ENCODE data around the gene ALS2CL.

Gene ALS2CL

GRCh38 chr3:46664971-46665762, 28.3 kb downstream of the ALS2CL start:
- no peak for DNase-seq (ENCODE audit: low read depth in 2 of 2)

- no peak for DNase-seq (ENCODE audit: low read depth in 2 of 2)
These were observed 29.1 kb downstream of the ALS2CL start for GRCh38 chr3:46664188-46664970.

GRCh38 chr3:46663591-46664135, 29.8 kb downstream of the ALS2CL start:
- DNase-seq (ENCODE audit: low read depth in 2 of 2): no peak

DNA sequence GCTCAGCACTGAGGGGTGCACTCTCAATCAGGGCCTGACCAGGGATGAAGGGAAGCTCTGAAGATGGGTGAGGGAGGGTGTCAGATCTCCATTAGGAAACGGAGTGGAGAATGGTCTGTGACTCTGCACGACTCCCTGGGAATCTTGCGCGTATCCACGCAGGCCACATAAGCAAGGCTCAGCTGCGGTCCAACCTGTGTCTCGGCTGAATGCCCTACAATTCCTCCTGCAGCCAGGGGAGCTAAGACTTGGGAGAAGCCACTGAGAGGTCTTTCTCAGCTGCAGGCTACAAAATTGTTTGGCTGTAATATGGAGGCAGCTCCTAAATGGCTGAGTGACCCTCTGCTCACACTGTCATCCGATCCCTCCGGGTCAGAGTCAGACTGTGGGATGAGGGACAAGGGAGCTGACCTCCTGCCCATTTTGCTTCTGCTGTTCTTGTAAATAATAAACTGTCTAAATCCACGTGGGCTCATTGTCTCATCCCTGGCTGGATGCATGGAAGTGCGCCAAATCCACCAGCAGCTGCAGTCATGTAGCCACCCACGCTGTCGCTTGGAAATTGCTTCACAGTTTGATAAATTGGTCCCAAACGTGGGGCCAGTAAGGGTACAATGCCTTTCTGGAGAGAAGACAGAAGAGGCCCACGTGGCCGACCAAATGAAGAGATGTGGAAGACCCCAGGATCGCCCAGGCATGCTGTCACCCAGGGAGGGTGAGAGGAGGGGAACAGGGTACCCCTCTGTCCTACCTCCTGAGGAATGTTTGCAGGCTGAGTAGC, 30.5 kb downstream of the ALS2CL start:
- DNase-seq (ENCODE audit: low read depth in 2 of 2): no peak

DNA sequence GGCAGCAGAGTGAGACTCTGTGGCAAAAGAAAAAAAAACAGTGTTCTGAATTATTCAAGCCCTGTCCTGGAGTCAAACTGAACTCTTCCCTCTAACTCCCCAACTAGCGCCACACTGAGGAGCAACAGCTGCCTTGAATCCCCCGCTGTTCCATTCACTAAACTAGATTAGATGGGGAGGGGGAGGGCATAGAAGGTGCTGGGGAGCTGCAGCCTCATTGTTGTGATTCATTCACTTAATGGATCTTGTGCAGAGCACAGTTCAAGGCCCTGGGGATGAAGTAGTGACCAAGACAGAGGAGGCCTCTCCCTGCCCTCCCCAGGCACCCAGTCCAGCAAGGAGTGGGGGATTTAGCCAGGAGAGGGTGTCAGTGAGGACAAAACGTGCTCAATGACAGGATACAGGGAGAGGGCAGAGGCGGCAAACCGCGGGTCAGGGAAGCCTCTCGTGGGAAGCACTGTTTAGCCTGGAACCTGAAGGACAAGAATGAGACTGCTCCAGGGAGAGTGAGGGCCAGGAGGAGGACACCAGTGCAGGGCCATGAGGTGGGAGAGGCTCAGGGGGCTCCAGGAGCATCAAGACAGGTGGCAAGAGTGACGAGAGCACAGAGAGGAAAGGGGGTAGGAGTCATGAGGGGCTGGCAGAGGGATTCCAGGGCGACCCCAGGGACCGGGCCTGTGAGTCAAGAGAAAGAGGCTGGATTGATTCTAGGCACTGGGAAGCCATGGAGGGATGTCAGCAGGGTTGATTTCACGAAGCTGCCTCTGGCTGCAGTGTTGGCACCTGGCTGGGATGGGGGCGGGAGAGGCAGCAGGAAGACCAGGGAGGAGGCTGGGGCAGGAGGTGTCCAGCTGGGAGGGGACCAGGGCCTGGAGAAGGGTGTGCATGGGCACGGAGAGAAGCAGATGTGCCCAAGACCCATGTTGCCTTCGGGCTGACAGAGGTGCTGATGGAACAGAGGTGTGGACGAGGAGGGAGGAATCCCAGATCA, 31.4 kb downstream of the ALS2CL start:
- DNase-seq (ENCODE audit: low read depth in 2 of 2): no peak

DNA sequence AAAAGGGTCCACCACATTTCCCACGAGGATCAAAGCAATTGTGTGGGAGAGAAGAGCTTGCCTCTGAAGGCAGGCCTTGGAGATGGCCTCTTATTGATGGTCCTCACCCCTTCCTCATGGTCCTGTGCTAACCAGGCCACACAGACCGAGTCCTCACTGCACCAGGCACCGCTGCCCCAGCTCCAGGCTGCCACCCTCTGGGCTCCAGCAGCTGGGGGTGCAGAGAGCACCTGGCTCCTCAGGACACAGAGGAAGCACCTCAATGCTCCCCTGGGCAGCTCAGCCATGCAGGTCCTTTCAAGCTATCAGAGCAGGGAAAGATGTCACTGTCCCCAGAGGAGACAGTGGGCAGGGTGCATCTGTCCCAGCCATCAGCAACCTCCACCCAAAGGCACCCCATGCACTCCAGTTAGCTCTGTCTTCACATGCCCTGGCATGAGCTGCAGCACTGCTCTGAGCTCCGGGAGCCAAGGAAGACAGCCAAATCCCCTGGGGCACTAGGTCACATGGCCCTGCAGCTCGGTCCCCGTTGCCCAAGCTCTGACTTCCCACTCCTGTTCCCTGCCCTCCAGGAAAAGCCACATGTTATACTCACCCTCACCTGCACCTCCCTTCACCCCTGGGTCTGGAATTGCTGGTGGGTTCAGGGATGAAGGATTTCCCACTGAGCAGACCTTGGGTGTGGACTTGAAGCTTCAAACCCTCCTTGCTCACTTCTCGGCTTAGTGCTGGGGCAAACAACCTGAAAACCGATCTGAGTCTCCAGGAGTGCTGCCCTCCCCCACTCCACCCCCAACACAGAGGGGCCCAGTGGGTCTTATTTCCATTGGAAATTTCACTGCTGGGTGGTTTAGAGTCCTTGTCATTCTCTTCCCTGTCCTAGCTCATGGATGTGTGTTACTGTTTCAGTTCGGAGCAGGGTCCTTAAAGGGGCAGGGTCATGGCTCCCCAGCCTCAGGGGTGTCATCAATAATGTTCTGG, 32.6 kb downstream of the ALS2CL start:
- DNase-seq (ENCODE audit: low read depth in 2 of 2): no peak

GRCh38 chr3:46660003-46660402, 33.5 kb downstream of the ALS2CL start:
- no peak for DNase-seq (ENCODE audit: low read depth in 2 of 2)

GRCh38 chr3:46659285-46659684, 34.2 kb downstream of the ALS2CL start:
- DNase-seq (ENCODE audit: low read depth in 2 of 2): no peak

DNA sequence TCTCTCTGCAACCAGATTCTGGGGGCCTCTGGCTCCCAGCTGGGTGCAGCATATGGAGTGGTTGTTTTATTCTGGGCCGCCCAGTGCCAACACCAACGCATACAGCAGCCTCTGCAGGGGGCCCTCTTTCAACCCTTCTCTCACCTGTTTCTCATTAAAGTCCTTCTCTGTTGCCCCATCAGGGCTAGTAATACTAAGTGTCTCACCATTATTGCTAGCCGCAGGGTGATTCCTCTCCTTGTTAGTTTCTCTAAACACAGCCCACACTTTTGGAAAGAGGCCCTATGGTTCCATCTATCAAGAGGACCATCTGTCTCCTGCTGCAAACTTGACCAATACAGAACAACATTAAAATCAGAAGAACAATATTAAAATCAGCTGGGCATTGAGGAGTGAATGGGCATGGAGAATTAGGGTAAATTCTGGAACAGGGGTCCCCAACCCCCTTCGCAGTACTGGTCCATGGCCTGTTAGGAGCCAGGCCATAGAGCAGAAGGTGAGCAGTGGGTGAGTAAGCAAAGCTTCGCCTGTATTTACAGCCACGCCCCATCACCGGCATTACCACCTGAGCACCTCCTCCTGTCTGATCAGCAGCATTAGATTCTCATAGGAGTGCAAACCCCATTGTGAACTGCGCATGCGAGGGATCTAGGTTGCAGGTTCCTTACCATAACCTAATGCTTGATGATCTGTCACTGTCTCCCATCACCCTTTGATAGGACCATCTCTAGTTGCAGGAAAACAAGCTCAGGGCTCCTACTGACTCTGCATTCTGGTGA, 36.5 kb downstream of the ALS2CL start:
- no peak for DNase-seq (ENCODE audit: low read depth in 2 of 2)

- DNase-seq (ENCODE audit: low read depth in 2 of 2): no peak
These were observed 38.2 kb downstream of the ALS2CL start for GRCh38 chr3:46655271-46655670.

GRCh38 chr3:46651084-46651483, 42.4 kb downstream of the ALS2CL start:
- no peak for DNase-seq (ENCODE audit: low read depth in 2 of 2)

- no peak for DNase-seq (ENCODE audit: low read depth in 2 of 2)
These were observed 44.0 kb downstream of the ALS2CL start for GRCh38 chr3:46649436-46649835.

DNA sequence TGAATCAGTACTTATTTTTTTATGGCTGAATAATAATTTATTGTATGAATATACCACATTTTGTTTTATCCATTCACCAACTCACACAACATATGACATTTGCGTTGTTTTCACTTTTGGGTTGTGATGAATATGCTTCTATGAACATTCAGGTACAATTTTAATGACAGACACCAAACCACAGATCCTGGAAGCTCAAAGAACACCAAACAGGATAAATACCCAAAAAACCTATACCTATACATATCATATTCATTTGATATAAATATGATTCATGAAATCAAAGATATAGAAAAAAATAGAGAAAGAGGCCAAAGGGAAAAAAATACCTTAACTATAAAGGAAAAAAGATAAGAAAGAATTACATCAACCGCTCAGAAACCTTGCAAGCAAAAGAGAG, 45.4 kb downstream of the ALS2CL start:
- DNase-seq (ENCODE audit: low read depth in 2 of 2): no peak

DNA sequence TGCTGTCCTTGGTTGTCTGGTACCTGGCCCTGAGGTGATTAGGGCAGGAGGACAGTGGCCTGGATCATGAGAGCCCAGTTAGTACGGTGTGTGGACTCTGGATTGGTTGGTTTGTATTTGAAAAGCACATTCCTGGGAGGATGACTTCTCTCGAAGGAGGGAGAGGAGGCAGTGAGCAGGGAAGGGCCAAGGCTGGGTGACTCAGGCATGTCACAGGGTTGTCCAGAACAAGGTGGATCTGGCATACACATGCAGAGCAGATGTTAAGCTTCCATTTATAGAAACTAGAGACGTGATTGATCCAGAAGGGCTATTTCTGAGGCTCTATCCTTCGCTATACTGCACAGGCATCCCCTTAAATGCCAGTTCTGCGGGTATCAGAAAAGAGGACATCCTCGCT, 46.8 kb downstream of the ALS2CL start:
- no peak for DNase-seq (ENCODE audit: low read depth in 2 of 2)

GRCh38 chr3:46643701-46644100, 49.8 kb downstream of the ALS2CL start:
- DNase-seq (ENCODE audit: low read depth in 2 of 2): no peak

- DNase-seq (ENCODE audit: low read depth in 2 of 2): no peak
These were observed 50.5 kb downstream of the ALS2CL start for GRCh38 chr3:46642971-46643370.

GRCh38 chr3:46640927-46641326, 52.6 kb downstream of the ALS2CL start:
- no peak for DNase-seq (ENCODE audit: low read depth in 2 of 2)

DNA sequence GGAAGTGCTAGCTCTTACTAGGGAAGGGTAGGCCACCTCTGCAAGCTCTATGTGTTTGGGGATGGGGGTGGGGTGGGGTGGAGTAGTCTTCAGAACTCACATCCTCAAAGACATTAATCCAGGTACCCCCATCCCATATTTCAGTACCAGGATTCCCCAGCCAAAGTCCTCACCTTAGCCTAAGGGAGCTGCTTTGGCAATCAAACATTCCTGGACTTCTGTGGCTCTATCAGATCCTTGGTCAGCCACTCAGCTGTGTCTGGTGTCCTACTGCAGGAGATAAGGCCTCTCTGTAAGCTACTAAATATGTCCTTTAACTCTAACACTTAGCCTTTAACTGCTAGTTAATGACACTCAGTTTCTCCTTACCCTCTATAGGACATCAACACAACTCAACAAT, 54.3 kb downstream of the ALS2CL start:
- no peak for DNase-seq (ENCODE audit: low read depth in 2 of 2)

DNA sequence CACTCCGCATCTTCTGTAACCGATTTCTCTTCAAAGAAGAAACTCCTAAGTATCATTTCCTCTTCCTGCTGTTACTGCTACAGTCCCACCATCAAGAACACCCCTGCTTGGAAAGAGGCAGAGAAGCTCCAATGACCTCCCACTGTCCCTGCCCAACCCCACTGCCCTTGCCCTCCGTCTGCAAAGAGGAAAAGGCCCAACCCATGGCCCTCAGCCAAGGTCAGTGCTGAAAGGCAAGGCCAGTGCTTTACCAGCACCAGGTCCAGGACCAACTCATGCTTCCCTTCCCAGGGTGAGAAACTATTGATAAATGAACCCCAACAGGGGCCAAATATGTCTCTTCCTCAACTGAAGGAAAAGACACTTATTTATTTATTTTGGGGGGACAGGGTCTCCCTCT, 58.6 kb downstream of the ALS2CL start:
- DNase-seq (ENCODE audit: low read depth in 2 of 2): no peak

Data from stimulated activated CD4-positive, alpha-beta T cell treated with anti-CD3 and anti-CD28 coated beads, Interleukin-1b, Interleukin-23, amount 100 ng/mL, for 4 hours (primary cell).